HG02981 (cell line): ENCODE data around the gene MAP2K3.
"Not testable (repeated sequence)": the region's sequence is repeated elsewhere in the genome, so short reads cannot be mapped to it uniquely, and the experiment has no call there.

ENCODE experiments used
- ATAC-seq: cut with Tn5 transposase; IDR thresholded peaks from one replicate; pipeline ENCODE4 v1.9.1; 2021; ENCODE audit warnings: mild to moderate bottlenecking, moderate library complexity; ENCODE audit not compliant: unreplicated experiment

The MAP2K3 gene

GRCh38 chr17:21324741-21325140 lies 40.2 kb downstream of the MAP2K3 start:
- not testable (repeated sequence) for ATAC-seq

GRCh38 chr17:21327921-21328320 lies 43.4 kb downstream of the MAP2K3 start:
- peak; percentile 51 for ATAC-seq

- not testable (repeated sequence) for ATAC-seq
These were observed 44.3 kb downstream of the MAP2K3 start for GRCh38 chr17:21328778-21329177.

GRCh38 chr17:21330436-21331160 lies 46.1 kb downstream of the MAP2K3 start:
- ATAC-seq: no peak

- not testable (repeated sequence) for ATAC-seq
These were observed 52.2 kb downstream of the MAP2K3 start for GRCh38 chr17:21336541-21337294.

- ATAC-seq: not testable (repeated sequence)
These were observed 53.6 kb downstream of the MAP2K3 start for GRCh38 chr17:21337981-21338625.

- no peak for ATAC-seq
These were observed 54.5 kb downstream of the MAP2K3 start for GRCh38 chr17:21339011-21339410.

GRCh38 chr17:21339571-21339970 lies 55.1 kb downstream of the MAP2K3 start:
- ATAC-seq: not testable (repeated sequence)

GRCh38 chr17:21340407-21340806 lies 55.9 kb downstream of the MAP2K3 start:
- ATAC-seq: not testable (repeated sequence)

- not testable (repeated sequence) for ATAC-seq
These were observed 56.8 kb downstream of the MAP2K3 start for GRCh38 chr17:21341279-21341678.

- ATAC-seq: not testable (repeated sequence)
These were observed 57.5 kb downstream of the MAP2K3 start for GRCh38 chr17:21341925-21342540.

- ATAC-seq: not testable (repeated sequence)
These were observed 58.8 kb downstream of the MAP2K3 start for GRCh38 chr17:21343061-21343949.

- ATAC-seq: not testable (repeated sequence)
These were observed 60.3 kb downstream of the MAP2K3 start for GRCh38 chr17:21344801-21345200.

GRCh38 chr17:21345236-21345635 lies 60.7 kb downstream of the MAP2K3 start:
- ATAC-seq: no peak

GRCh38 chr17:21346107-21346506 lies 61.6 kb downstream of the MAP2K3 start:
- ATAC-seq: not testable (repeated sequence)

GRCh38 chr17:21346651-21347250 lies 62.2 kb downstream of the MAP2K3 start:
- not testable (repeated sequence) for ATAC-seq

GRCh38 chr17:21347660-21348059 lies 63.1 kb downstream of the MAP2K3 start:
- not testable (repeated sequence) for ATAC-seq

- ATAC-seq: peak; percentile 42
These were observed 63.8 kb downstream of the MAP2K3 start for GRCh38 chr17:21348081-21348925.

- not testable (repeated sequence) for ATAC-seq
These were observed 64.4 kb downstream of the MAP2K3 start for GRCh38 chr17:21348926-21349261.
